Measurements from ENCODE around the gene NFIA.

NFIA gene

DNA sequence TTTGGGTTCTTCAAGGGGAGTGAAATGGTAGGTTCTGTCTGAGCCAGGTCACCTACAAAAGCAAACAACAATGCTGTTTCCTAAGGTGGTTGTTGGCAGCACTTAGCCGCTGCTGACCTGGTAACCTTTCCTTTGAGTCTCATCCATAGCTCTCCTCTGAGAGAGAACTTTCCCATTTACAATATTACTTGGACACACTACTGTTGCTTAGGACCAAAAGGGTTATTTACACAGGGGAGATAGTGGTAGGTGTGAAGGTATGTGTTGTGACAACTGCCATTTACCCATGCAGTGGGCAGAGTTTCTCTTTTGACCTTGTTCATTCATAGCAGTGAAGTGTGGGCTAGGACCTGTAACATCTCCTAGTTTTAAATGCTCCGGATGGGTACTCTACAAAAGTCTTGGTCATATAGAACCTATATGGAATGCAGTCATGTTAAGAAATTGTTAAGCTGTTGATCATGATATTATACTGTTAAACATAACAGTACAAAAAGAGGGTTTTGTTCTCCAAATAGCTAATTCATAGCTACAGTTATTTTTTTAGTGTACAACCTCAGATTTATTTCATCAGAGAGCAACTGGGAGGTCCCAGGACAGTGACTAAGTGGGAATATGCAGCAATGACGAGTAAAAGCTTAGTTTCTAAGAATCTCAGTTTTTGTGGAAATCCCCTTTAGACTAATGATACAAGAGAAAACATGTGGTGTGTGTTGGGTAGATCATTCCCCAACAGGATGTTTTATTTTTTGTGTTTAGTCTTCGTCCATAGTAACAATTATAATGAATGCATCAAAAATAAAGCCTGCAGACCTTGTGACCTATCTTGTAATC lies 219.7 kb downstream of the NFIA start:
- Histone ChIP-seq H3K4me1 (ENCODE audit: control insufficient read depth, insufficient read depth, low read length) (peaks cover 8% of the 10 kb centered on the region; the same call in 1 of the 2 replicates), H3K36me3 (ENCODE audit: control insufficient read depth in 2 of 2, insufficient read depth in 1 of 2, low read length in 2 of 2) (no peaks in the 10 kb centered on the region), H3K27ac (ENCODE audit: extremely low read depth, low read depth, low read length) (no peak overlapping the region), H3K9me3 (ENCODE audit: control insufficient read depth, insufficient read depth, low read depth, low read length) (no peaks in the 10 kb centered on the region), H3K4me3 (ENCODE audit: low read depth, low read length) (no peak overlapping the region)
- CTCF ChIA-PET = interaction anchor here (0.6 to 0.8 kb wide), 2 partner anchors 20 to 34 kb away, joined by 4 read pairs; no protein-coding TSS in a partner anchor
- TF ChIP-seq ZNF24 (tag by site-specific recombination; IDR thresholded peaks at IDR 0.05) = no peak
- TF ChIP-seq, protein P1, sequence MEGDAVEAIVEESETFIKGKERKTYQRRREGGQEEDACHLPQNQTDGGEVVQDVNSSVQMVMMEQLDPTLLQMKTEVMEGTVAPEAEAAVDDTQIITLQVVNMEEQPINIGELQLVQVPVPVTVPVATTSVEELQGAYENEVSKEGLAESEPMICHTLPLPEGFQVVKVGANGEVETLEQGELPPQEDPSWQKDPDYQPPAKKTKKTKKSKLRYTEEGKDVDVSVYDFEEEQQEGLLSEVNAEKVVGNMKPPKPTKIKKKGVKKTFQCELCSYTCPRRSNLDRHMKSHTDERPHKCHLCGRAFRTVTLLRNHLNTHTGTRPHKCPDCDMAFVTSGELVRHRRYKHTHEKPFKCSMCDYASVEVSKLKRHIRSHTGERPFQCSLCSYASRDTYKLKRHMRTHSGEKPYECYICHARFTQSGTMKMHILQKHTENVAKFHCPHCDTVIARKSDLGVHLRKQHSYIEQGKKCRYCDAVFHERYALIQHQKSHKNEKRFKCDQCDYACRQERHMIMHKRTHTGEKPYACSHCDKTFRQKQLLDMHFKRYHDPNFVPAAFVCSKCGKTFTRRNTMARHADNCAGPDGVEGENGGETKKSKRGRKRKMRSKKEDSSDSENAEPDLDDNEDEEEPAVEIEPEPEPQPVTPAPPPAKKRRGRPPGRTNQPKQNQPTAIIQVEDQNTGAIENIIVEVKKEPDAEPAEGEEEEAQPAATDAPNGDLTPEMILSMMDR (tag by site-specific recombination; IDR thresholded peaks at IDR 0.05) = no peak
- TF ChIP-seq ZNF354C (tag by site-specific recombination; IDR thresholded peaks at IDR 0.05; ENCODE audit: borderline replicate concordance, low read depth) = no peak
- no peak for TF ChIP-seq ZNF623 (tag by site-specific recombination; IDR thresholded peaks at IDR 0.05)
- no peak for TF ChIP-seq RBAK (tag by site-specific recombination; IDR thresholded peaks at IDR 0.05)
- no peak for TF ChIP-seq ZNF510 (tag by site-specific recombination; IDR thresholded peaks at IDR 0.05; ENCODE audit: insufficient replicate concordance)
- POLR2A ChIA-PET = interaction anchor here (0.5 kb wide), 1 partner anchor 220 kb away, joined by 4 read pairs; no protein-coding TSS in a partner anchor

GRCh38 chr1:61307422-61308142 lies 225.2 kb downstream of the NFIA start:
- ChIA-PET CTCF (interaction anchor here (0.7 kb wide), 1 partner anchor 144 kb away, joined by 3 read pairs; no protein-coding TSS in a partner anchor), POLR2A (no interaction called here)
- Histone ChIP-seq H3K9me3 (ENCODE audit: control insufficient read depth, insufficient read depth, low read depth, low read length) (no peaks in the 10 kb centered on the region), H3K4me3 (ENCODE audit: low read depth, low read length) (no peak overlapping the region), H3K27ac (ENCODE audit: extremely low read depth, low read depth, low read length) (no peak overlapping the region), H3K36me3 (ENCODE audit: control insufficient read depth in 2 of 2, insufficient read depth in 1 of 2, low read length in 2 of 2) (no peaks in the 10 kb centered on the region), H3K4me1 (ENCODE audit: control insufficient read depth, insufficient read depth, low read length) (peaks cover 4% of the 10 kb centered on the region; the same call in 1 of the 2 replicates)
- TF ChIP-seq ZNF76 (tag by site-specific recombination; IDR thresholded peaks at IDR 0.05; ENCODE audit: borderline replicate concordance, low read depth) = no peak
- no peak for TF ChIP-seq PATZ1 (tag by site-specific recombination; IDR thresholded peaks at IDR 0.05)
- TF ChIP-seq ZNF350 (tag by site-specific recombination; IDR thresholded peaks at IDR 0.05) = no peak
- TF ChIP-seq, protein P2, sequence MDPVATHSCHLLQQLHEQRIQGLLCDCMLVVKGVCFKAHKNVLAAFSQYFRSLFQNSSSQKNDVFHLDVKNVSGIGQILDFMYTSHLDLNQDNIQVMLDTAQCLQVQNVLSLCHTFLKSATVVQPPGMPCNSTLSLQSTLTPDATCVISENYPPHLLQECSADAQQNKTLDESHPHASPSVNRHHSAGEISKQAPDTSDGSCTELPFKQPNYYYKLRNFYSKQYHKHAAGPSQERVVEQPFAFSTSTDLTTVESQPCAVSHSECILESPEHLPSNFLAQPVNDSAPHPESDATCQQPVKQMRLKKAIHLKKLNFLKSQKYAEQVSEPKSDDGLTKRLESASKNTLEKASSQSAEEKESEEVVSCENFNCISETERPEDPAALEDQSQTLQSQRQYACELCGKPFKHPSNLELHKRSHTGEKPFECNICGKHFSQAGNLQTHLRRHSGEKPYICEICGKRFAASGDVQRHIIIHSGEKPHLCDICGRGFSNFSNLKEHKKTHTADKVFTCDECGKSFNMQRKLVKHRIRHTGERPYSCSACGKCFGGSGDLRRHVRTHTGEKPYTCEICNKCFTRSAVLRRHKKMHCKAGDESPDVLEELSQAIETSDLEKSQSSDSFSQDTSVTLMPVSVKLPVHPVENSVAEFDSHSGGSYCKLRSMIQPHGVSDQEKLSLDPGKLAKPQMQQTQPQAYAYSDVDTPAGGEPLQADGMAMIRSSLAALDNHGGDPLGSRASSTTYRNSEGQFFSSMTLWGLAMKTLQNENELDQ (tag by site-specific recombination; IDR thresholded peaks at IDR 0.05; ENCODE audit: low read depth) = no peak
- TF ChIP-seq ZNF274 (IDR thresholded peaks at IDR 0.05; ENCODE audit: low read length) = no peak
- TF ChIP-seq ZNF274 (tag by site-specific recombination; IDR thresholded peaks at IDR 0.05; ENCODE audit: borderline replicate concordance) = no peak
- TF ChIP-seq, protein P3, sequence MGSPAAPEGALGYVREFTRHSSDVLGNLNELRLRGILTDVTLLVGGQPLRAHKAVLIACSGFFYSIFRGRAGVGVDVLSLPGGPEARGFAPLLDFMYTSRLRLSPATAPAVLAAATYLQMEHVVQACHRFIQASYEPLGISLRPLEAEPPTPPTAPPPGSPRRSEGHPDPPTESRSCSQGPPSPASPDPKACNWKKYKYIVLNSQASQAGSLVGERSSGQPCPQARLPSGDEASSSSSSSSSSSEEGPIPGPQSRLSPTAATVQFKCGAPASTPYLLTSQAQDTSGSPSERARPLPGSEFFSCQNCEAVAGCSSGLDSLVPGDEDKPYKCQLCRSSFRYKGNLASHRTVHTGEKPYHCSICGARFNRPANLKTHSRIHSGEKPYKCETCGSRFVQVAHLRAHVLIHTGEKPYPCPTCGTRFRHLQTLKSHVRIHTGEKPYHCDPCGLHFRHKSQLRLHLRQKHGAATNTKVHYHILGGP (tag by site-specific recombination; IDR thresholded peaks at IDR 0.05) = no peak
- no peak for TF ChIP-seq ZNF692 (tag by site-specific recombination; IDR thresholded peaks at IDR 0.05)
- no peak for TF ChIP-seq ZNF169 (tag by site-specific recombination; IDR thresholded peaks at IDR 0.05)

Data from HEK293 (cell line).